Urinary bladder (tissue), 4 donors: ENCODE data around the gene NR1H4. TPM values are rescaled to one million over a fixed set of nuclear protein-coding genes. Genes with fewer than 3 reads are reported as not detected.
"Not testable (repeated sequence)": the region's sequence is repeated elsewhere in the genome, so short reads cannot be mapped to it uniquely, and the experiment has no call there.

ENCODE experiments used
- DNase-seq: peaks from one replicate; pipeline ENCODE4 v3.0.0-alpha.2; 2015; ENCODE audit errors: extremely low spot score
- H3K27ac ChIP-seq: one replicate; pipeline ENCODE4 v1.5.1; 2013; ENCODE audit warnings: low read depth, mild to moderate bottlenecking, moderate library complexity
- H3K36me3 ChIP-seq: one replicate; pipeline ENCODE4 v1.6.1; 2013; ENCODE audit warnings: mild to moderate bottlenecking, moderate library complexity; ENCODE audit not compliant: insufficient read depth
- H3K4me1 ChIP-seq: one replicate; pipeline ENCODE4 v1.6.1; 2013; ENCODE audit warnings: mild to moderate bottlenecking, moderate library complexity; ENCODE audit not compliant: insufficient read depth
- H3K4me3 ChIP-seq: one replicate; pipeline ENCODE4 v1.5.1; 2013; ENCODE audit warnings: low read depth, low read length
- WGBS: extraction: QIAGEN DNeasy Blood & Tissue Kit; methylation state at CpG from one replicate; pipeline ENCODE4 v1.1.7; 2013; 5-methylcytosine and 5-hydroxymethylcytosine counted together
- polyA plus RNA-seq: library from polyadenylated mRNA; stranded (reverse); fragments of 200-250 nt; gene quantifications from one replicate; pipeline ENCODE4 v1.2.3, GENCODE V29; 2013
- total RNA-seq: library from RNA; depleted of rRNA; stranded (reverse); fragments of >200 nt; gene quantifications from one replicate; pipeline ENCODE4 v1.2.3, GENCODE V29; 2014
- donor health status: healthy with polysubstance abuse.
- donor health status: healthy.

Gene NR1H4
- total RNA-seq: 3.2 TPM
- polyA plus RNA-seq: 1.9 TPM

DNA sequence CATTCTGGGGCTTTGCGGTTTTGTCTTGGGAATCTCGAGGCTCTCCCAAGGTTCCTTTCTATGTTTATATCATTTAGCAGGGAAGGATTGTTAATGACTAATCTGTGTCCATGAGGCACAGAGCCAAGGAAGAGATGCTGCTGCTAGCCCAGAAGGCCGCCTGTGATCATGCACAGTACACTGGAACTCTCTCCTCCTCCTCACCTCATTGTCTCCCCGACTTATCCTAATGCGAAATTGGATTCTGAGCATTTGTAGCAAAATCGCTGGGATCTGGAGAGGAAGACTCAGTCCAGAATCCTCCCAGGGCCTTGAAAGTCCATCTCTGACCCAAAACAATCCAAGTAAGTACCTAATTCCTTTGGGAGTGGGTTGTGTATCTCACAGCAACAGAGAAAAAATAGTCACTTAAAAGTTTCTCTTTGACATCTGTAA is at the start of gene NR1H4:
NR1H4 (plus strand) TSS at position 151 of the 435 bp plus-strand sequence. CDS start 19,458 bp downstream, outside the sequence.
- Histone ChIP-seq H3K4me3 (no peak within 1 kb of the TSS), H3K36me3 (no peaks in the 10 kb centered on the region), H3K4me1 (no peaks in the 10 kb centered on the region), H3K27ac (no peak within 1 kb of the TSS)
- no peak for DNase-seq
- 35% methylated on average over 6 of the region's 6 CpGs for WGBS

- no peak overlapping the region for H3K27ac ChIP-seq
- 46% methylated on average over 1 of the region's 1 CpG for WGBS
- no peaks in the 10 kb centered on the region for H3K4me1 ChIP-seq
- H3K4me3 ChIP-seq: no peak overlapping the region
- no peaks in the 10 kb centered on the region for H3K36me3 ChIP-seq
- no peak for DNase-seq
Measured at GRCh38 chr12:100426145-100426544, 47.5 kb upstream of the NR1H4 start.

GRCh38 chr12:100427078-100427477 is 46.6 kb upstream of the NR1H4 start:
- no peaks in the 10 kb centered on the region for H3K4me1 ChIP-seq
- WGBS: 60% methylated on average over 3 of the region's 3 CpGs
- DNase-seq: no peak
- H3K36me3 ChIP-seq: no peaks in the 10 kb centered on the region
- no peak overlapping the region for H3K27ac ChIP-seq
- no peak overlapping the region for H3K4me3 ChIP-seq

- not testable (repeated sequence) for DNase-seq, H3K4me3 ChIP-seq, H3K27ac ChIP-seq, H3K4me1 ChIP-seq, H3K36me3 ChIP-seq
- 96% methylated on average over 32 of the region's 32 CpGs for WGBS
Measured at GRCh38 chr12:100430251-100430650, 43.4 kb upstream of the NR1H4 start.

DNA sequence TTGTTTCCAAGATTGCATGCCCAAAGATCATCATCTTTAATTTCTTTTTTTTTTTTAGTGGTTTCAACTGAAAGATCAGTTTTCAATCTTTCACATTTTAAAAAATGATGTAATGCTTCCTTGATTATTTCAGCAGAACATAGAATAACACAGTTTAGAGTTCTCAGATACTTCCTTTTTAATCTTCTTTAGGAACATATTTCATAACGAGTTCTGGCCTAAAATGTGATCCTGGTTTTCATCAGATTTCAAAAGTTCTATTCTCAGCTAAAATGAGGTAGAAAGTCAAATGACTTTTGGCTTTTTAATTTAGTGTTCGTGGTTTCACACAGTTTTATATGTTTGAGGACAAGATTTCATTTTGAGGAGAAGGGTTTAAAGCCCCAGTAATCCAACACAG is 40.0 kb upstream of the NR1H4 start:
- DNase-seq: no peak
- Histone ChIP-seq H3K4me1 (no peaks in the 10 kb centered on the region), H3K4me3 (no peak overlapping the region), H3K36me3 (no peaks in the 10 kb centered on the region), H3K27ac (no peak overlapping the region)
- 54% methylated on average over 2 of the region's 2 CpGs for WGBS

GRCh38 chr12:100434177-100434576 is 39.5 kb upstream of the NR1H4 start:
- no peak overlapping the region for H3K27ac ChIP-seq

DNA sequence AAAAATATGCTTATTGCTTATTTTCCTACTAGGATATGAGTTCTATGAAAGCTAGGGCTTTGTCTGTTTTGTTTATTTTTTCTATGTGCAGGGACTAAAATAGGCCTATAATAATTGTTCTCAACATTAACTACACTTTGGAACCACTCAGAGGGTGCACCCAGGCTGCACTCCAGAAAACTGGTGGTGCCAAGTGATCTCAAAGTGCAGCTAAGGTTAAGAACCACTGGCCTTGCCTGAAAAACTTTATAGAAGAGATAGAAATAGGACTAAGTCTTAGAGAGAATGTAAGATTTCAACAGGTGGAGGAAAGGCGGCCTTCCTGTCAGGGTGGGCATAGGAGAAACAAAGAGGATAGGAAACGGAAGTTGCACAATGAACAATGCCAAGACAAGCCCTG is 37.7 kb upstream of the NR1H4 start:
- 66% methylated on average over 2 of the region's 2 CpGs for WGBS
- H3K4me1 ChIP-seq: no peaks in the 10 kb centered on the region
- no peaks in the 10 kb centered on the region for H3K36me3 ChIP-seq
- no peak overlapping the region for H3K27ac ChIP-seq
- no peak for DNase-seq
- H3K4me3 ChIP-seq: no peak overlapping the region

More at GRCh38 chr12:100434177-100434576, 39.5 kb upstream of the NR1H4 start:
- H3K4me3 ChIP-seq: no peak overlapping the region
- H3K4me1 ChIP-seq: no peaks in the 10 kb centered on the region
- H3K36me3 ChIP-seq: no peaks in the 10 kb centered on the region
- no peak for DNase-seq

DNA sequence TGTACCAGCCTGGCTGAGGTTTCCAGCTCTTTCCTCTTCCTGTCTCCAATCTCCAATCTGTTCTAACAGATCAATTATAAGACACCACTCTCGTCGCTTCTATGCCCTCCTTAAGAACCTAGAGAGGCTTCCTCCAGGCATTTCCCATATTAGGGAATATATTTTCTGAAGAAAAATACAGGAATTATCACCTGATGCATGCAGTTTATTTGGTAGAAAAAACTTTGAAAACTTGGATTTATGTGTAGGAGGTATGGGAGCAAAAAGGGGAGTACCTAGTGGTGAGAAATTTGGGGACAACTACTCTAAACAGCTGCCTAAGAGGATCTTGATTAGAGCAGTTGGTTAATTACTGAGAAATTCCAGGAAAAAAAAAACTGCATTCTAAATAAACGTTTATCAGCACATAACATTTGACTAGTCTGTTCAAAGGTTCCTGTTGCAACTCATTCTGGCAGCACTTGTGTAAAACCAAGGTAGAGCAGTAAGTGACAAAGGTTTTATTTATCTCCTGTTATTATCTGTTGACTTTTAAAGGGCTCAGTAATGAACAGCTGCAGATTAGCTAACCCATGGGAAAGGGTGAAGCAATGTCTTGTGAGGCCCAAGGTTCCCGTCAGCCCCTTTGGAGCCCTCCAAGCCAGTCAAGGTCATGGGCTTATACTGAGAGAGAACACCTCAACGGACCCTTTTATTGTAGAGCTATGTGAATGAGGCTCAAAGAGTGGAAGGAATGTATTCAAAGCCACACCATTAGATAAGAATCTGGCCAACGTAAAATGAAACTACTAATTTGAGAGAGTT is 36.4 kb upstream of the NR1H4 start:
- H3K4me3 ChIP-seq: no peak overlapping the region
- DNase-seq: no peak
- no peaks in the 10 kb centered on the region for H3K4me1 ChIP-seq
- 58% methylated on average over 6 of the region's 6 CpGs for WGBS
- H3K36me3 ChIP-seq: no peaks in the 10 kb centered on the region
- no peak overlapping the region for H3K27ac ChIP-seq

DNA sequence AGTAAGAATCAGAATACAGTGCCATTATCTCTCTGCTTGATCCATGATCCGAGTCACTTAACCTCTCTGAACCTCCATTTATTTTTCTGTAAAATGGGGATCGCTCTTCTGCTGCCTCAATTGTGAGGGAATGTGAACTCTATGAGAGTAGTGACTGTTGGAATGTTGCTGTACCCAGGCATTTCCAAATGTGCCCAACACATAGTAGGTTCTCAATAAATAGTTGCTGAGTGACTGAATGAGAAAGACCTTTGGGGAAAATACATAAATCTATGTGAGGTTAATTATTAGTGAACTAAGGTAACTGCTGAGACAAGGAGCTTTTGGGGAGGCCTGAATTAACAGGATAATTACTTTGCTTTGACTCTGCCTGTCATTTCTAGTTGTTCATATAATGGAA is 33.9 kb upstream of the NR1H4 start:
- 89% methylated on average over 2 of the region's 2 CpGs for WGBS
- Histone ChIP-seq H3K4me3 (no peak overlapping the region), H3K4me1 (no peaks in the 10 kb centered on the region), H3K27ac (no peak overlapping the region), H3K36me3 (no peaks in the 10 kb centered on the region)
- DNase-seq: no peak

DNA sequence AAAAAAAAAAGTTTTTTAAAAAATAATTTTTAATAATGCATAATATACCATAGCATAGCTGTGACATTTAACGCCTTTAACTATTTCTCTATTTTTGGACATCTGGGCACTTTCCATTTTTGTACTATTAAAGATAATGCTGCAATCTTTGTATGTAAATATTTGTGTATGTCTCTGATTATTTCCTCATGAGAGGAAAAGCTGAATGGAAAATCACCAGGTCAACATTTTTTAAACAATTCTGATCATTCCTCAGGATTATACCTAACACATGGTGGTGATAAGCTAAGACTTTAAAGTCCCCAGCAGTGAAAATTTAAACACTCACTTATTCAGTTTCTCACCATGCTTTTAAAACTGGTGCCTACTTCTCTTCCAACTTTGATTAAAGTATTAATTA is 31.3 kb upstream of the NR1H4 start:
- no peak for DNase-seq
- no peak overlapping the region for H3K27ac ChIP-seq
- WGBS: 77% methylated on average over 1 of the region's 1 CpG
- H3K36me3 ChIP-seq: no peaks in the 10 kb centered on the region
- H3K4me1 ChIP-seq: no peaks in the 10 kb centered on the region
- no peak overlapping the region for H3K4me3 ChIP-seq

DNA sequence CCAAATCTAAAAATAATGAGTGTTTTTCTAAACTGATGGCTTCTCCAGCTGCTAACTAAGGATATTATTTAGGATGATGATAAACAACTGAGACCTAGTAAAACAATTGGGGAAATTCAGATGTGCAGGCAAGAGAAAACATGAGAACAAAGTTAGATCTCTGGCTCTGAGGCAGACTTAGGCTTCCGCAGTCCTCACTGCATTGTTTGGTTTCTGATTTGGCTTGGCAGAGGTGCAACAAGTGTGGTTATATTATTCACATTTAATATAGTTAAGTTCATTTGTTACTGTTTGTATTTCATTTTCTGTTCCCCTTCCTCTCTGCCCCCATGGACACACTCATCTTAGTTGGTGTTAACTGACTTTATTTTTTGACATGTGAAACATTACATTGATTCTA is 30.2 kb upstream of the NR1H4 start:
- no peak for DNase-seq
- H3K4me3 ChIP-seq: no peak overlapping the region
- H3K36me3 ChIP-seq: no peaks in the 10 kb centered on the region
- no peak overlapping the region for H3K27ac ChIP-seq
- H3K4me1 ChIP-seq: no peaks in the 10 kb centered on the region
- WGBS: 47% methylated on average over 1 of the region's 1 CpG

DNA sequence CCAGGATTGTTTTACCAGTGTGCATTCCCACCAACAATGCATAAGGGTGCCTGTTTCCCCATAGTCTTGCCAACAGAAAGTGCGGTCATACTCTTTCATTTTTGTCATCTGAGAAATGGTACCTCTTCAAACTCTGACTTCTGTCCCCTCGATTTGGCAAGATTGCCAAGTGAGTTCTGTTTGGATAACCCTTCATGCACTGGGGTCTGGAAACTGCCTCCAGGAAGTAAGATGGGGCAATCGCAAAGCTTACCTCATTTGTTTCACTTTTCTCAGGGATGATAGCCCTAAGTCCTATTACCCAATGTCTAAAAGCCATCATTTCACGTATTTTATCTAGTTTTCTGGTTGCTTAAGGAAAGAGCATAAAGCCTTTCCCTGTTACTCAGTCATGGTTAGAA is 28.6 kb upstream of the NR1H4 start:
- no peaks in the 10 kb centered on the region for H3K36me3 ChIP-seq
- WGBS: 89% methylated on average over 4 of the region's 4 CpGs
- H3K4me1 ChIP-seq: no peaks in the 10 kb centered on the region
- H3K4me3 ChIP-seq: no peak overlapping the region
- H3K27ac ChIP-seq: no peak overlapping the region
- DNase-seq: no peak

GRCh38 chr12:100447381-100447780 is 26.3 kb upstream of the NR1H4 start:
- no peaks in the 10 kb centered on the region for H3K4me1 ChIP-seq
- WGBS: 28% methylated on average over 3 of the region's 3 CpGs
- no peak for DNase-seq
- no peaks in the 10 kb centered on the region for H3K36me3 ChIP-seq
- no peak overlapping the region for H3K4me3 ChIP-seq
- no peak overlapping the region for H3K27ac ChIP-seq

DNA sequence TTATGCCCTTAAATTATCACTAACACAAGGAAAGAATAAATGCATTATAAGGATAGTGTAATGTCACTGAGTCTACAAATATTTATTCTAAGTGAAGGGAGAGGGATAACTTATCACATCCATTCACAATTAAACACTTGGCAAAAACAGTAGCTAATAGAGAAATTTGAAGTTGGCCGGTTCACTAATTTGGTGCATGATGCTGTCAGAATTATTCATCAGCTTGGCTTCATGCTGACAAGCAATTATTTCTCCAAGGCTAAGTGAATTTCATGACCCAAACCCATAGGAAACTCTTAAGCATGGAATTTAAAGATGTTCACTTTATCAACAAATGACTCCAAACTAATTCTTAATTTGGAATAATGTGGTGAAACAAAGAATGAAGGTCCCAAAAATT is 25.0 kb upstream of the NR1H4 start:
- WGBS: 47% methylated on average over 1 of the region's 1 CpG
- DNase-seq: no peak
- no peak overlapping the region for H3K27ac ChIP-seq
- no peaks in the 10 kb centered on the region for H3K36me3 ChIP-seq
- H3K4me3 ChIP-seq: no peak overlapping the region
- no peaks in the 10 kb centered on the region for H3K4me1 ChIP-seq
